Left lobe of liver (tissue), 2 donors: ENCODE data around the gene DNHD1. TPM values are rescaled to one million over a fixed set of nuclear protein-coding genes. Genes with fewer than 3 reads are reported as not detected.
"Not testable (repeated sequence)": the region's sequence is repeated elsewhere in the genome, so short reads cannot be mapped to it uniquely, and the experiment has no call there.

Source experiments
- ATAC-seq: fragments of 200-7000 bp; cut with Tn5 transposase; one replicate; pipeline ENCODE4 v1.9.1; 2020; ENCODE audit warnings: mild to moderate bottlenecking, moderate library complexity
- DNase-seq: peaks from one replicate; pipeline ENCODE4 v3.0.0-alpha.2; 2020; ENCODE audit warnings: low spot score
- total RNA-seq: library from RNA; stranded (reverse); gene quantifications from one replicate; pipeline ENCODE4 v1.2.1, GENCODE V29; 2021
- donor health status: DM: no; HTN: no; CAD: no; lungs with moderate emphysema.
- donor health status: DM: no; HTN: yes; CAD: no.

Gene DNHD1
- total RNA-seq, 1 donor from 2014 or later = 10.1 TPM

GRCh38 chr11:6481012-6481923 is 15.8 kb upstream of the DNHD1 start, which contains the start of the genes ARFIP2 and TIMM10B:
Gene ARFIP2, minus strand, starts transcription at chr11:6481331. Its CDS starts 910 bp downstream, at chr11:6480421.
Gene TIMM10B, plus strand, starts transcription at chr11:6481501. Its CDS starts 16 bp downstream, at chr11:6481517.
- ATAC-seq = peak; percentile 98
- peak; percentile 99 for DNase-seq

- no peak for DNase-seq
- no peak for ATAC-seq
Observed at GRCh38 chr11:6481924-6482275, 15.2 kb upstream of the DNHD1 start.

- DNase-seq (no peak), ATAC-seq (no peak)
Observed at GRCh38 chr11:6482441-6482840, 14.6 kb upstream of the DNHD1 start.

- no peak for DNase-seq
- no peak for ATAC-seq
Observed at GRCh38 chr11:6483015-6483414, 14.1 kb upstream of the DNHD1 start.

- no peak for DNase-seq
- ATAC-seq = no peak
Observed at GRCh38 chr11:6485661-6486060, 11.4 kb upstream of the DNHD1 start.

GRCh38 chr11:6486256-6486655 is 10.8 kb upstream of the DNHD1 start:
- DNase-seq (no peak), ATAC-seq (no peak)

GRCh38 chr11:6486938-6487337 is 10.1 kb upstream of the DNHD1 start:
- DNase-seq (no peak), ATAC-seq (no peak)

GRCh38 chr11:6488342-6488741 is 8.7 kb upstream of the DNHD1 start:
- ATAC-seq = no peak
- no peak for DNase-seq

- DNase-seq = no peak
- ATAC-seq = peak; percentile 89
Observed at GRCh38 chr11:6488821-6489220, 8.3 kb upstream of the DNHD1 start.

GRCh38 chr11:6489306-6489705 is 7.8 kb upstream of the DNHD1 start:
- ATAC-seq = peak; percentile 88
- DNase-seq = no peak

- no peak for ATAC-seq
- DNase-seq = no peak
Observed at GRCh38 chr11:6498121-6498520, 1.0 kb downstream of the DNHD1 start.

GRCh38 chr11:6498544-6498943 is 1.5 kb downstream of the DNHD1 start:
- DNase-seq (no peak), ATAC-seq (no peak)

GRCh38 chr11:6502382-6502781 is 5.3 kb downstream of the DNHD1 start:
- DNase-seq = no peak
- peak; percentile 17 for ATAC-seq

GRCh38 chr11:6504166-6504565 is 7.1 kb downstream of the DNHD1 start:
- no peak for DNase-seq
- ATAC-seq = no peak

GRCh38 chr11:6505577-6506240 is 8.6 kb downstream of the DNHD1 start:
- no peak for DNase-seq
- peak; percentile 95 for ATAC-seq

GRCh38 chr11:6516865-6517264 is 19.8 kb downstream of the DNHD1 start:
- DNase-seq (no peak), ATAC-seq (no peak)

- ATAC-seq = no peak
- no peak for DNase-seq
Observed at GRCh38 chr11:6520265-6520664, 23.2 kb downstream of the DNHD1 start.

GRCh38 chr11:6521946-6522345 is 24.9 kb downstream of the DNHD1 start:
- not testable (repeated sequence) for ATAC-seq, DNase-seq

- no peak for ATAC-seq
- no peak for DNase-seq
Observed at GRCh38 chr11:6523253-6523652, 26.2 kb downstream of the DNHD1 start.

GRCh38 chr11:6526411-6527135 is 29.5 kb downstream of the DNHD1 start:
- ATAC-seq (no peak), DNase-seq (no peak)

GRCh38 chr11:6529266-6529665 is 32.2 kb downstream of the DNHD1 start:
- DNase-seq (no peak), ATAC-seq (no peak)
